Brain microvascular endothelial cell (primary cell): ENCODE measurements around the gene AK5.

Experiments
- DNase-seq: peaks from one replicate; pipeline ENCODE4 v3.0.0-alpha.2; 2020
- H3K27ac ChIP-seq: fragments of 250-450 bp; sonication (Bioruptor Pico); 2 replicates; pipeline ENCODE4 v1.5.1; 2020; ENCODE audit warnings: mild to moderate bottlenecking, moderate library complexity
- H3K27me3 ChIP-seq: fragments of 250-450 bp; sonication (Bioruptor Pico); replicated peaks from 2 replicates; pipeline ENCODE4 v1.5.1; 2020; ENCODE audit warnings: mild to moderate bottlenecking
- H3K36me3 ChIP-seq: fragments of 250-450 bp; sonication (Bioruptor Pico); replicated peaks from 2 replicates; pipeline ENCODE4 v1.5.1; 2020; ENCODE audit warnings: mild to moderate bottlenecking
- H3K4me3 ChIP-seq: 2 replicates; pipeline ENCODE4 v1.5.1; 2011; ENCODE audit warnings: low read depth, mild to moderate bottlenecking, control low read depth, low read length, moderate library complexity
- in situ Hi-C: cut with HindIII; loops from 2 replicates; pipeline ENCODE4 v1.10.0; 2017; ENCODE audit warnings: low sequenced_read_pairs, low pct_ligation_motif_present
- TF ChIP-seq, protein P1 (sequence below): IDR thresholded peaks from 2 replicates; pipeline ENCODE4 v1.5.1; 2011; ENCODE audit warnings: low read depth, mild to moderate bottlenecking, moderate library complexity, low read length, control low read depth, inconsistent platforms; ENCODE audit errors: missing control alignments

AK5 gene

DNA sequence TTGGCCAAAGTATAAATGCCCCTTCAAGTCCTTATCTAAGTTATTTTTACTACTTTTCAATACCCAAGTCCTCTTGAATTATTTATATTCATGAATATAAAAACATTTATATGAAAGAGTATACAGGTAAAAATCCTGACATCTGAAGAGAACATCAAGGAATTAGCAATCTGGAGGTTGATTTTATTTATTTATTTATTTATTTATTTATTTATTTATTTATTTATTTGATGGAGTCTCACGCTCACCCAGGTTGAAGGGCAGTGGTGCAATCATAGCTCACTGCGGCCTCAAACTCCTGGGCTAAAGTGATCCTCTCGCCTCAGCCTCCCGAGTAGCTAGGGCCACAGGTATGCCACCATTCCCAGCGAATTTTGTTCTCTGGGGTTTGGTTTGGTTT lies 307.4 kb downstream of the AK5 start:
- no peak for DNase-seq
- Histone ChIP-seq H3K36me3 (no peaks in the 10 kb centered on the region), H3K27me3 (no peaks in the 10 kb centered on the region), H3K27ac (no peak overlapping the region), H3K4me3 (no peak overlapping the region)
- TF ChIP-seq, protein P1, sequence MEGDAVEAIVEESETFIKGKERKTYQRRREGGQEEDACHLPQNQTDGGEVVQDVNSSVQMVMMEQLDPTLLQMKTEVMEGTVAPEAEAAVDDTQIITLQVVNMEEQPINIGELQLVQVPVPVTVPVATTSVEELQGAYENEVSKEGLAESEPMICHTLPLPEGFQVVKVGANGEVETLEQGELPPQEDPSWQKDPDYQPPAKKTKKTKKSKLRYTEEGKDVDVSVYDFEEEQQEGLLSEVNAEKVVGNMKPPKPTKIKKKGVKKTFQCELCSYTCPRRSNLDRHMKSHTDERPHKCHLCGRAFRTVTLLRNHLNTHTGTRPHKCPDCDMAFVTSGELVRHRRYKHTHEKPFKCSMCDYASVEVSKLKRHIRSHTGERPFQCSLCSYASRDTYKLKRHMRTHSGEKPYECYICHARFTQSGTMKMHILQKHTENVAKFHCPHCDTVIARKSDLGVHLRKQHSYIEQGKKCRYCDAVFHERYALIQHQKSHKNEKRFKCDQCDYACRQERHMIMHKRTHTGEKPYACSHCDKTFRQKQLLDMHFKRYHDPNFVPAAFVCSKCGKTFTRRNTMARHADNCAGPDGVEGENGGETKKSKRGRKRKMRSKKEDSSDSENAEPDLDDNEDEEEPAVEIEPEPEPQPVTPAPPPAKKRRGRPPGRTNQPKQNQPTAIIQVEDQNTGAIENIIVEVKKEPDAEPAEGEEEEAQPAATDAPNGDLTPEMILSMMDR: no peak
- in situ Hi-C loops: no loop called here

- TF ChIP-seq, protein P1: no peak
- no peak for DNase-seq
- Histone ChIP-seq H3K27ac (no peak overlapping the region), H3K27me3 (no peaks in the 10 kb centered on the region), H3K4me3 (no peak overlapping the region), H3K36me3 (no peaks in the 10 kb centered on the region)
- in situ Hi-C loops: no loop called here
Measured at GRCh38 chr1:77590651-77591050, 308.8 kb downstream of the AK5 start.

DNA sequence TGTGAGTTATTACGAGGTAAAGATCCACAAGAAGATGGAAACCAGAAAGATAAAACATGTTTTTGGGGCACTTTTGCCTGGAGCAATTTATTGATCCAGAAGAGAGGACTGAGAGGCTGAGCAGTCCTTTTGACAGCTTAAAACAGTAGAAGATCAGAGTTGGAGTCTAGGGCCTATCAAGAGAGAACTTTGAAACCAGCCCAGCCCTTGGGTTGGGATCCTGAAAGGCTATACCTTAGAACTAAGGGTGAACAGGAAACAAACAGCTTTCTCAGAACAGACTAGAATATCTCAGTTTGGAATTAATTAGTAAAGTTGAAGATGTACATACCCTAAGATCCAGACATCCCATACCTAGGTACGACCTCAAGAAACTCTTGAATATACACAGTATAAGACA lies 311.1 kb downstream of the AK5 start:
- in situ Hi-C loops: no loop called here
- Histone ChIP-seq H3K4me3 (no peak overlapping the region), H3K36me3 (no peaks in the 10 kb centered on the region), H3K27me3 (no peaks in the 10 kb centered on the region), H3K27ac (no peak overlapping the region)
- TF ChIP-seq, protein P1: no peak
- no peak for DNase-seq

DNA sequence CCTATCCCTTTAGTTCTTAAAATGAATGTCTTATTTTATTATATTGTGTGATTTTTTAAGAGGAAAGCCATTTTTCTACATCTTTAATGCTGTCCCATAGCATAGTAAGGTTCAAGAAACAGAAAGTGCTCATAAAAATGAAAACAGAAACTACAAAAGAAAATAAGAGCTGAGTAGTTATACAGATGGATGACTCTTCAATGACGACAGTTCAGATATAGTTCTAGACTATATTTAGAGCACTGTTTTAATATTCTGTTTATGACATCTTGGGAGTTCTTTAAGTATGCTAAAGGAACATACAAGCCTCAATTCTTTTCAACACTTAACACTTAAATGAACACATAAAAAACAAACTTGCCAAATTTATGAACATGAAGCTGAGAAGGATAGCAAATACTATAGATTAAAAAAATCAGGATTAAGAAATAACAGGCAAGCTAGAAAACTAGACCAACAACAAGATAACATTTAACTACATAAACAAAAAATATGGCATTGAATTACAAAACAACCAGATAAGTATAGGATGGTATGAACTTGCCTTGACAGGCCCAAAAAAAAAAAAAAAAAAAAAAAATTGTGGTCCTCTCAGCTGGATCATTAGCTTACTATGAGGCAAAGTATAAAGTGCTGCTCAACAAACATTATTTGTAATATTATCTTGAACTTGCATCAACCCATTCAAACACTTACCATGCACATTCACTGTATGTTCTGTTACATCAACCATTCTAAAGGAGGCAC lies 312.7 kb downstream of the AK5 start:
- TF ChIP-seq, protein P1: no peak
- no peak overlapping the region for H3K27ac ChIP-seq
- H3K27me3 ChIP-seq: no peaks in the 10 kb centered on the region
- in situ Hi-C loops: no loop called here
- H3K36me3 ChIP-seq: no peaks in the 10 kb centered on the region
- DNase-seq: no peak
- H3K4me3 ChIP-seq: no peak overlapping the region

DNA sequence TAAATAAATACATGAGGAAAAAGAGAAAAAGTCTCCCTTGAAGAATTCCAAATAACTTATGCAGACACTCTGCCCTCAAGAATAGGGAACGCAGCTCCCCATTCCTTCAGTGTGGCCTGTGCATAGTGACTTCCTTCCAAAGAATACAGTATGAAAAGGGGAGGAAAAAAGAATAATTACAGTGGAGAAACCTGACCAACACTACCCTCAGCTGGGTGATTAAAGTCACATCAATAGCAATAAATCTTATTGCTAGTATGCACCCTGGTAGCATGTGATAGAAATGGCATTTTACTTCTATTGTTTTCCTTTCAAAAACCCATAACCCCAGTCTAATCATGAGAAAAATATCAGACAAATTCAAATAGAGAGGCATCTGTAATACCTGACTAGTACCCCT lies 315.5 kb downstream of the AK5 start:
- Histone ChIP-seq H3K4me3 (no peak overlapping the region), H3K36me3 (no peaks in the 10 kb centered on the region), H3K27ac (no peak overlapping the region), H3K27me3 (no peaks in the 10 kb centered on the region)
- TF ChIP-seq, protein P1: no peak
- DNase-seq: no peak
- in situ Hi-C loops: no loop called here
